ENCODE results near the gene RSPH10B.
A peak's percentile ranks its signal among the peaks of the same experiment; 100 is the strongest.
"Not testable (repeated sequence)": the region's sequence is repeated elsewhere in the genome, so short reads cannot be mapped to it uniquely, and the experiment has no call there.

Gene RSPH10B

DNA sequence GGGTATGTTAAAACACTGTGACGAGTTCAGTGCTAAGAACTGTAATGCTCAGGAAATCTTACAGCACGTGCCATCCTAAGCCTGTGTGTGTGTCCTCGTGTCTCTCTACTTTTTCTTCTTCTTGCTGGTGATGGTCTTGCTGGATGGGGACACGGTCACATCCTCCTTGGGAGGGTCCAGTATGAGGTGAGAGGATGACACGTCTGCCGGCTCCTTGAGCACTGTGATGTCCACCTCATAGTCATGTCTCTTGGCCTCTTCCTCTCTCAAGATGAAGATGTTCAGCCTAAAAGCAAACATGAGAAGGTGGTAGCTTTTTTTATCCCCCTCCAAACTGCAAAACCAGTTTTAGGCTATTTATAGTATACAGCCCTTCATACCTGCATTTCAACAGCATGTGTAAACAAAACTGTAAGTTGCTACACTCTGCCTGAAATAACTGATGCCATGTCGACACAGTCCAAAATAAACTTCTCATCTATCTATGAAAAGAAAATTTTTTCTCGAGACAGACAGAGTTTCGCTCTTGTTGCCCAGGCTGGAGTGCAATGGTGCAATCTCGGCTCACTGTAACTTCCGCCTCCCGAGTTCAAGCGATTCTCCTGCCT, 44.1 kb downstream of the RSPH10B start:
- not testable (repeated sequence) for DNase-seq

DNA sequence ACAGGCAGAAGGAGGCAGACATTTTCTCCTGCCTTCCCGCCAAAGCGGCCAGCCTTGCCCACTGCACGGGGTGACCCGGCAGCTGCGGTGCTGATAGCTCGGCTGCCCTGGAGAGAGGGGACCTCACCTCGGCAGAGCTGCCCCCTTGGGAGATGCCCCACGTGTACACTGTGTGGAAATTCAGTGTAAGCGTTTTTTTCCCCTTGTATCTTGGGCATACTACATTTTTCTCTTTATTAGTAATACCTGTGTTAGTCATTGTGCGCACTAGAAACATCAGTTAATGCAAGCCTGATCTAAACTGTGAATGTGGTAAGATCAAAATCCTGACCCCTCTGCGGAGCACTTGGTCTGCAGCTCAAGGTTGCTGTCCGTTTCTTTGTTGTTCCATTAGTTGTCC, 45.9 kb downstream of the RSPH10B start:
- DNase-seq = not testable (repeated sequence)

DNA sequence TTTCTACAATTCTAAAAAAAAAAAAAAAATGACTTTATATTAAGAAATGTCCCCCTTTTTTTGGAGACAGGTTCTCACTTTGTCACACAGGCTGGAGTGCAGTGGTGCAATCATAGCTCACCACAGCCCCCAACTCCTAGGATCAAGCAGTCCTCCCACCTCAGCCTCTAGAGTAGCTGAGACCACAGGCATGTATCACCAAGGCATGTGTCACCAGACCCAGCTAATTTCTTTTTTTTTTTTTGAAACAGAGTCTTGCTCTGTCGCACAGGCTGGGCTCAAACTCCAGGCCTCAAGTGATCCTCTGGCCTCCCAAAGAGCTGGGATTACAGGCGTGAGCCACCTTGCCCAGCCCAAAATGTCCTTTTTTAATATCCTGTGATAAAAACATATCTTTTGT, 46.3 kb downstream of the RSPH10B start:
- DNase-seq = not testable (repeated sequence)

DNA sequence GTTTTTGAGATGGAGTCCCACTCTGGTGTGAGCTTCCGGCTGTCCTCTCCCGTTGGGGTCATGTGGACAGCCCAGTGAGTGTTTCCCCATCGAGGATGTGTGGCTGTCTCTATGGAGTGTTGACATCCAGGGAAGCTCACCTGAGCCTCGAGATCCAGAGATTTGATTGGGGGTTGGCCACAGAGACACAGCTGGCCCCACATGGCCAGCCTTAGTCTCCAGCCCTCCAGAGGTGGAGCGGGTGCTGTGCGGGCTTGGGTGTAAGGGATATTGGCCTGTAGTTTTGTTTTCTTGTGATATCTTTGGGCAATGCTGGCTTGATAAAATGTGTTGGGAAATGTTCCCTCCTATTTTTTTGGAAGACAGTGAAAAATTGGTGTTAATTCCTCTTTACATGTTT, 54.0 kb downstream of the RSPH10B start:
- not testable (repeated sequence) for DNase-seq

DNA sequence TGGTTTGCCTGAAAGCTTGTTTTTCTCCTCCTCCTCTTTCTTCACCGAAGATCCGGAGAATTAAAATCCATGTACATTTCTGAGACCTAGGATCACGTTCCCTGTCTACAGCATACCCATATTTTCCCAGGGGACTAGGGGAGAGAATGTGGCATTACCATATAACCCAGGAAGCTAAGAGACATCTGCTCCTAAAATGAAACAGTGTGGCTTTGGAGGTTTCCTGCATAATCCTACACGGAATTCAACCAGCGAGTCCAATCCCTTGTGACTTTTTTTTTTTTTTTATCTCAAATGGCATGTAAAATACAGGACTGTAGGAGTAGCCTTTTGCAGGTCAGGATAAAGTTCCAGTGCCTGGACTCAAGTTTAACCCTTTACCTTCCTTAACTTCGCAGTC, 61.7 kb downstream of the RSPH10B start:
- not testable (repeated sequence) for DNase-seq

- DNase-seq = not testable (repeated sequence)
Measured at GRCh38 chr7:5904726-5905125, 65.8 kb downstream of the RSPH10B start.

DNA sequence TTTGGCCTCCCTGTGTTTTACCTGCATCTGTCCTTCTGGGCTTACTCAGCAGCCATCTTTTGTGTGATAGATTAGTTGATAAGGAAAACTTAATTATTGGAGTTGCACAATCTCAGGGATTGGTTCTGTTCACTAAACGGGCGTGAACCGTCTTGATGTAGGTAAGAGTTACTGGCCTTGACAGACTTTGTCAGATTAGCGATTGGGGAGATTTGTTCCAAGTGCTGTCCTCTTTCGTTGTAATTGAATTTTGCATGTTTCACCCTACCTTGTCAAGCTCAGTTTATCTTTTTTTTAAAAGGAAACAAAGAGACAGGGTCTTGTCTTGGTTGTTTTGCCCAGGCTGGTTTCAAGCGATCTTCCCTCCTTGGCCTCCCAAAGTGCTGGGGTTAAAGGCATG, 67.5 kb downstream of the RSPH10B start:
- not testable (repeated sequence) for DNase-seq

DNA sequence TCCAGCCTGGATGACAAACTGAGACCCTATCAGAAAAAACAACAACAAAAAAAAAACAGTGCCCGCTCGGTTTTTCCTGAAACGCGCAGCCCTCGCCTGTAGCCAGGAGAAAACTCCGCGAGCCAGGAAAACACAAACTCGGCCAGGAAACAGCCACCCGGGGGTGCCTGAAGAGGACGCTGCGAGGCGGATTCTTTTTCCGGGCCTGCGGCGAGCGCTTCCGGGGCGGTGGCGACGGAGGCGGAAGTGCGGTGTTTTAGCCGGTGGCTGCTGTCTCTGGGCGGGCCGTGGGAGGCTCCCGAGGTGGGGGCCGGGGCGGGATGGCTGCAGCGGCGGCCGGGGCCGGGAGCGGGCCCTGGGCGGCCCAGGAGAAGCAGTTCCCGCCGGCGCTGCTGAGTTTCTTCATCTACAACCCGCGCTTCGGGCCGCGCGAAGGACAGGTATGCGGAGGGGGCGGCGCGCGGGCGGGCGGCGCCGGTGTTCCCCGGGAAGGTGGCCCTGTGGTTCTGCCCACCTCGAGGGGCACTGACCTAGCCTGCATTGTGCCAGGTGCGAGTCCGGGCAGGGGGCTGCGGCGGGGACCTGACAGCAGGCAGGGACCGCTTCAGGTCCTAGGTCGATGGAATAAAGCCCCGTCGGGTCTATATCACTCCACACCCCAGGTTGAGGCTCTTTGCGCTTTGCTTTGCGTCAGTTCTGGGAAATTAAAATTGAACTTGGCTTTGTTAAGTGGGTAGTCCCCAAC, 71.8 kb downstream of the RSPH10B start, which contains the start of gene CCZ1:
Gene CCZ1, plus strand, starts transcription at position 254 of the 745 bp plus-strand sequence. Its CDS starts 67 bp downstream, at position 321.
- peak; percentile 4 to 7 for DNase-seq

- DNase-seq = not testable (repeated sequence)
Measured at GRCh38 chr7:5897369-5897919, 73.0 kb downstream of the RSPH10B start.

- no peak for DNase-seq
Measured at GRCh38 chr7:5892498-5892897, 78.0 kb downstream of the RSPH10B start.

DNA sequence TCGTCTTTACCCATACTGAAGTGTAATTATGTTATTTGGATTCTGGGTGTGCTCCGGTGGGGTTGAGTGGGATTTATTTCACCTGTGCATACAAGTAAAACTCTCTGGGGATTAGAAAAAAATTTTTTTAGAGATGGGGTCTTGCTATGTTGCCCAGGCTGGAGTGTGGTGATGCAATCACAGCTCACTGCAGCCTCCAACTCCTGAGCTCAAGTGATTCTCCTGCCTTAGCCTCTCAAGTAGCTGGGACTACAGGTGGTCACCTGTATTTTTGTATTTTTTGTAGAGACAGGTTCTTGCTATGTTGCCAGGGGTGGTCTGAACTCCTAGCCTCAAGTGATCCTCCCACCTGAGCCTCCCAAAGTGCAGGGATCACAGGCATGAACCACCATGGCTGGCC, 80.2 kb downstream of the RSPH10B start:
- DNase-seq = not testable (repeated sequence)

DNA sequence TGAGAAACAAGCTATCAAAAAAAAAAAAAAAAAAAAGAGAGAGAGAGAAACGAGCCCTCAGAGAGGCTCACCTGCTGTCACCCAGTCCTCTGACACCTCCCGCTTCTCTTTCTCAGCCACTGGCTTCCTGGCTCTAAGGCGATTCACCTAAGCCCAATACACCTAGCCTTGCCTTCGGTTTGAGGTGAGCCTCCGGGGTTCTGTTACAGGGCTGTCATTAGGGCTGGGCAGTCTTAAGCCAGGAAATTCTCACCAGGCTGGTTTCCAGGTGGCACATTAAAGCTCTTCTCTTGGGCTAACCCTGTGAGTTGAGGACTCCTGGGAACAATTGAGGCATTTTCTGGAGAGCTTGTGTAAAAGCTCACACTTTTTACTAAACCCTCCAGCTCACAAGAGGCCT, 82.5 kb downstream of the RSPH10B start:
- not testable (repeated sequence) for DNase-seq

GRCh38 chr7:5884431-5884830, 86.1 kb downstream of the RSPH10B start:
- DNase-seq = not testable (repeated sequence)

GRCh38 chr7:5880106-5880505, 90.4 kb downstream of the RSPH10B start:
- DNase-seq = not testable (repeated sequence)

GRCh38 chr7:5879591-5879990, 90.9 kb downstream of the RSPH10B start:
- not testable (repeated sequence) for DNase-seq

Measured in NCI-H524 (cell line).